Posterior cingulate gyrus (tissue), 11 donors: ENCODE data around the gene HBP1.
"Not testable (repeated sequence)": the region's sequence is repeated elsewhere in the genome, so short reads cannot be mapped to it uniquely, and the experiment has no call there.

ENCODE experiments used
- DNase-seq, 10 donors: peaks; one replicate each; pipeline versions ENCODE4 v3.0.0 to v3.0.0-alpha.2; 2020 to 2021; ENCODE audit warnings: mixed read lengths in 3 of 10
- intact Hi-C: fragments of 100-400 bp; cut with DNase I; formaldehyde crosslinking; loops from one replicate; pipeline ENCODE4 v1.15.1; 2023

HBP1 gene

DNA sequence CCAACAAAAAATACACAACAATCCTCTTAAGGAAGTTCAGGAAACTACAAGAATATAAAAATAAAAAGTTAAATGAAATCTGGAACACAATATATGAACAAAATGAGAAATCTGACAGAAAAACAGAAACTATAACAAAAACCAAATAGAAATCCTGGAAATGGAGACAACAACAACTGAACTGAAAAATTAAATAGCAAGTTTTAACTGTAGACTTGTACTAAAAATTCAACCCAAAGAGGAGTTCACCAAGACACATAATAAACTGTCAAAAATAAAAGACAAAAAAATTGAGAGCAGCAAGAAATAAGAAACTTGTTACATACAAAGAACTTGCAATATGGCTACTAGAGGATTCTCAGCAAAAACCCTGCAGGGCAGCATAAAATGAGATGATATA is 45.1 kb downstream of the HBP1 start:
- intact Hi-C loops, result no loop called here
- DNase-seq, result no peak

- intact Hi-C loops, result no loop called here
- no peak for DNase-seq
Measured at GRCh38 chr7:107219563-107220244, 50.9 kb downstream of the HBP1 start.

DNA sequence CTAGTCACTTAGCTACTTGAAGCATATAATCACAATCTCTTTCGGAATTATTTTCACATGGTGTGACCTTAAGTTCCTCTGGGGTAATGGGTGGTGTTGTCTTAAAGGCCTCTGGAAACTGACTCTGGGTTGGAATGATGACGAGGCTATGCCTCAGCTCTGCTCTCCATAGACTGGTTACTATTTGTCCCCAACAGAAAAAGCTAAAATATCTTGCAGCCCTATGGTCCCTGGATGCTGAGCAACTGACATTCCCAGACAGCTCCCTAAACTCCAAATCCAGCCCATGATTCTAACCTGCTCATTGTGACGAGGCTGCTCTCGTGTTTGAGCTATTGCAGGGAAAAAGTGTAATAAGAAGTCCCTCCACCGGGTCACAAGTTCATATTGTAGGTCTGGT is 51.6 kb downstream of the HBP1 start:
- DNase-seq, result no peak
- intact Hi-C loops, result no loop called here

GRCh38 chr7:107220806-107221205 is 52.0 kb downstream of the HBP1 start:
- DNase-seq, intact Hi-C loops: not testable (repeated sequence)

DNA sequence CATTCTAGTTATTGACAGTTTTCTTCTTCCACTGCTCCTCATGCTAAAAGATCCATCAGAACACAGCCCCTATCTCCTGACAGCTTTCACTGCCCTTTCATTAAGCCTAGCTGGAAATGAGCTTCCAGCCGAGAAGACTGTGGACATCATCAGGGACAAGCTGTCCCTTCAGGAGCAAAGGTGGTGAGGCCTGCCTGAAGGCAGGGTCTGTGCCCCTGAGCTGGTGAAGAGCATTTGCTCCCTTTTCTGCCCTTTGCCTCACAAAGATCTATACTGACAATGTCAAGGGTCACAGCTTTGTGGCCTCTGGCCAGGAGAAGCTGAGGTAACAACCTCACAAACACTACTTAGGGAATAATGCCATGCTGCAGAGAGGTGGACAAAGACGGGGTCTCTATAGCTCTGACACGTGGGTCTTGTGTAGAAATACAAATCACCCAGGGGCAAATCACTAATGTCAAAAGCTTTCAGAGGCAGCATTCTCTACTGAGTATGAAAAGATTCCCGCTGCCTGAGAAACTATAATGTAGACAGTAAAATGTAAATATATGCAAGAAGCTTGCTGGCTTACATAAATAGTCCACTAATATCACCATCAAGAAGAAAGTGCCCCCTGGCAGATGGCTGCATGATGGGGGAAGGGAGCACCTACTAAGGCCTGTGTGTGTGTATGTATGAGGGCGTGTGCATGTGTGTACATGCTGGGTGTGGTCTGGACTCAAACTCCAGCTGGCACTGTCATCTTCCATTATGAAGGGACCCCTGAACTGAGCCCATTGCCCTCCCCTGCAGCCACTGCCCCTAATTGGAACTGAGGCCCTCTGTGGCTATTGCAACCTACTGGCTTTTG is 55.8 kb downstream of the HBP1 start:
- intact Hi-C loops, result no loop called here
- no peak for DNase-seq

- DNase-seq, result no peak
- intact Hi-C loops, result no loop called here
Measured at GRCh38 chr7:107228291-107228690, 59.5 kb downstream of the HBP1 start.

DNA sequence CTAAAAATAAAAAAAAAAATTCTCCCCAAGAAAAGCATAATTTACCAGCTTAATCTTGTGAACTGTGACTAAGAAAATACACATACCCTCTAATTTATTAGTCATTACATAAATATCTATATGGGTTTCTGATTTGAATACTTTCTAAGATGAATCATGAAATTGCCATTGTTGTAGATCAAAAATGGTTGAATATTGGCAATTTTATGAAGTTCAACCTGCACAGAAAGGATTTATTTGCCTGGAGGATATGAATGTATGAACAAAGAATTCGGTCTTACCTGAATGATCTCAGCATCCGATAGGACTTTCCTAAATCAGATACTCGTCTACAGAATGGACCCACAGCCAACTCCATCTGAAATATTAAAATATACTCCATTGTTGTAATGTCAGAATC is 61.5 kb downstream of the HBP1 start:
- DNase-seq, result no peak
- intact Hi-C loops, result no loop called here

DNA sequence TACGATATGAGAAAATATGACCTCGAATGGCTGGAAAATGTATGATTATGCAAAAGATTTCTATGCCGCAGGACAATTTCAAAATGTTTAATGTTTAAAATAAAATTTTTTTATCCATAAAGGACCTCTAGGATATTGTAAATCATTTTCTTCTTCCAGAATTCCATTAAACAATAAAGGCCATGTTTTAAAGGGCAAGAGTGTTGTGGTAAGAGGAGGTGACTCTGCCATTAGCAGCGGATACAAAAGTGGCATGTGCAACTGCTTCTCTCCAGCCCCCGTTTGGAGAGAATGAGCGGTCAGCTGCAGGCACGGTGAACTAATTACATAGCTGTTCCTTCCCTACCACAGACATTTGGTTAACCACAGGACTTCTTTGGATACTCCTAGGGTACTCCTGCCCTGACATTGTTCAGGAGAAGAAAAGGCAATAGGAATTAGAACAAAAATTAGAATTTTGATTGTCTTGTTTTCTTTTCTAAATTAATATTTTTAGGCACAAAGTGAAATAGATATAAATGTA is 63.8 kb downstream of the HBP1 start:
- intact Hi-C loops, result no loop called here
- no peak for DNase-seq

DNA sequence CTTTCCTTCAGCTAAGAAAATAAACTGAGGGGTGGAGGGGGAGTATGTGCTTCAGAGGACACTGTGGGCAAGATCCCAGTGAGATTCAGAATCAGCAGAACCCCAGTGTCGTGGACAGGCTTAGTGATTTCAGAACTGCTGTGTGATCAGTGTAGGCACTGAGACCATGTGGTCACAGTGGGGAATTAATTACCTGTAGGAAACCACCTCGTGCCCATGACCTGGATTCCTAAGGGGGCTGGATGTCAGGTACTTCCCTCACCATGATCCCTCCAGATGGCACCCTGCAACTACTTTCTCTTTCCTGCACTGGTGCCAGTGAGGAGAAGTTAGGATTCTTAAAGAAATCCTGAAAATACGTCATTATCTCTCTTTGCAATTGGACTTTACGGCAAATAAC is 64.4 kb downstream of the HBP1 start:
- intact Hi-C loops, result no loop called here
- peak in 1 of 10 donors; percentile 78 for DNase-seq

DNA sequence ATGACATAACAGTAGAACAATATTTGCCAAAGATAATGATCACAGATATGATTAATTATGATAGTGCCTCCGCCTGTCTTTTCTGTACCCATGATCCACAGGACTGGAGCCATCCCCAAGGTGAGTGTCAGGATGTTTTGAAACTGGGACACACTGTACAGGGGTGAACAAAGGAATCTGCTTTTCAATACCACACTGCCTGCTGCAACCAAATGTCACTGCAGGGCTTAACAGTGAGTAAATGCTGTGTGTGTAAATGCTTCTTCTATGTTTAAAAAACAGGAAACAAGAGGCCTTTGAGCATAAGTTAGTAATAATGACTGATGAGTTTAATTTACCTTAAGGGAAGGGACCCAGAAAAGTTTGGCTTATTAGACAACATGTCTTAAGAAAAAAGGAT is 65.2 kb downstream of the HBP1 start:
- intact Hi-C loops, result no loop called here
- DNase-seq, result no peak

DNA sequence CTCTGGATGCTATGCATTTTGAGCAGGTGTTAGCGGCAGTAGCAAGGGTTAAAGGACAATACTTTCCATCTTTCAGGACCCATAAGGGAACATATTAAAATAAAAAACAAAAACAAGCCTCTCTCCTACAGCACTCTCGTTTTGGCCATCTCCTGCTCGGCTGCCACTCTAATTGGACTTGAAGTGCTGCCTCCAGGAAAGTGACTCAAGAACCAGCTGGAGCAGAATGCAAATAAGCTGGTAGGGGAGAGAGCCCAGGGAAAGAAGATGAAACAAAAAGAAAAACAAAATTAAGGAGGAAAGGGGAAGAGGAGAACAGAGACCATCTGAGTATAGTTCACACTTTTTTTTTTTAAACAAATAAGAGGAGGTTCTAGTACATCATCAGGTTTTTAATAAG is 65.6 kb downstream of the HBP1 start:
- DNase-seq, result peak in 6 of 10 donors; percentile 22 to 76 (median 38)
- intact Hi-C loops, result no loop called here

- DNase-seq, result no peak
- intact Hi-C loops, result no loop called here
Measured at GRCh38 chr7:107236862-107237261, 68.1 kb downstream of the HBP1 start.

- intact Hi-C loops, result no loop called here
- DNase-seq, result no peak
Measured at GRCh38 chr7:107237451-107237850, 68.6 kb downstream of the HBP1 start.

DNA sequence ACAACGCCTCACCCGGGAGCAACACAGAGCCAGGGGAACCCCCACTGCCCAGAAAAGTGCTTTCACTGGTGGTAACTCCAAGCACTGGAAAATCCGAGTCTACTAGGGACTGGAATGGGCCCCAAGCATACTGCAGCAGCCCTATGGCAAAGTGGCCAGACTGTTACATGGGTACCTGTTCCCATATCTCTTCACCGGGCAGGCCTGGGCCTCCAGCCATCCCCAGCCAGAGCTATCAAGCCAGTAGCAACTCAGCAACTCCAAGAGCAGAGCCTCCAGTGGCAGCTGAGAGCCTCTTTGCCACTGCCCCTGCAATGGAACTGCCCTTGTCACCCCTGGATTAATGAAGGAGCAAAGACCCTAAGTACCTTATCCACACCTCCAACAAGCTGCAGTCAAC is 73.5 kb downstream of the HBP1 start:
- intact Hi-C loops, result no loop called here
- DNase-seq, result peak in 1 of 10 donors; percentile 58

DNA sequence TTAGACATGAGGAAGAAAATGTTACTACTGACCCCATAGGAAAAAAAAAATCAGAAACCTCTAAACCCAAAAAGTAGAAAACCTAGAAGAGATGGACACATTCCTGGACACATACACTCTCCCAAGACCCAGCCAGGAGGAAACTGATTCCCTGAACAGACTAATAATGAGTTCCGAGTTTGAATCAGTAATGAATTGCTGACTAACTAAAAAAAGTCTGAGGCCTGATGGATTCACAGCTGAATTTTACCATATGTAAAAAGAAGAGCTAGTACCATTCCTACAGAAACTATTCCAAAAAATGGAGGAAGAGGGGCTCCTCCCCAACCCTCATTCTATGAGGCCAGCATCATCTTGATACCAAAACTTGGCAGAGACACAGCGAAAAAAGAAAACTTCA is 75.8 kb downstream of the HBP1 start:
- no peak for DNase-seq

DNA sequence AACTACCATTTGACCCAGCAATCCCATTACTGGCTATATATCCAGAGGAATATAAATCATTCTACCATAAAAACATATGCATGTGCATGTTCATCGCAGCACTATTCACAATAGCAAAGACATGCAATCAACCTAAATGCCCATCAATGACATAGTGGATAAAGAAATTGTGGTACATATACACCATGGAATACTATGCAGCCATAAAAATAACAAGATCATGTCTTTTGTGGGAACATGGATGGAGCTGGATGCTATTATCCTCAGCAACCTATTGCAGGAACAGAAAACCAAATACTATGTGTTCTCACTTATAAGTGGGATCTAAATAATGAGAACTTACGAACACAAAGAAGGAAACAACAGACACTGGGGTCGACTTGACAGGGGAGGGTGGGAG is 78.0 kb downstream of the HBP1 start:
- intact Hi-C loops, DNase-seq: not testable (repeated sequence)

More for the DNA sequence above, 75.8 kb downstream of the HBP1 start:
- intact Hi-C loops, result no loop called here

DNA sequence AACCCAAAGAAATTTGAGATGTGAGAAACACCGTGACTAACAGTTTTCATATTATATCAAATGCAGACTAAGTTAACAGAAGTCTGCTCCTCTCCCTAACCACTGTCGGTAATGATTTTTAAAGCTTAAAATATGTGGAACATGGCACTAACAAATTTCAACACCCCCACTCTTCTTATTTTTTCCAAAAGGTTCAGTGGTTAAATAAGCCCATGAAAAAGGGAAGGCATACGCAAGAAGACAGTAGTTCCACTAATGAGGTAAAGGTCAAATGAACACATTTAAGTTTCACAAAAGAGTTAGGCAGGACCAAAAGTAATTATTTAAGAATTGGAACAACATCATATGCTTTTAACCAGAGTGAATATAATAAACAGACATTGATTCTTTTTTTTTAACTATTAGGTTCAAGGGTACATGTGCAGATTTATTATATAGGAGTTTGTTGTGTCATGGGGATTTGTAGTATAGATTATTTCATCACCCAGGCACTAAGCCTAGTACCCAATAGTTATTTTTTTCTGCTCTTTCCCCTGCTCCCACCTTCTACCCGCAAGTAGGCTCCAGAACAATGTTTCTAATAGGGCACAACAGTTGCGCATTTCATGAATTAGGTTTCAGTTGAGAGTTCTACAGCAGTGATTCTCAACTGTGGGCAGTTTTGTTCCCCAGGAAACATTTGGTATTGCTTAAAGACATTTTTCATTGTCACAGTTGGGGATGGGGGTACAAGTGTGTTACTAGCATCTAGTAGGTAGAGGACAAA is 79.9 kb downstream of the HBP1 start:
- intact Hi-C loops, result no loop called here
- no peak for DNase-seq

DNA sequence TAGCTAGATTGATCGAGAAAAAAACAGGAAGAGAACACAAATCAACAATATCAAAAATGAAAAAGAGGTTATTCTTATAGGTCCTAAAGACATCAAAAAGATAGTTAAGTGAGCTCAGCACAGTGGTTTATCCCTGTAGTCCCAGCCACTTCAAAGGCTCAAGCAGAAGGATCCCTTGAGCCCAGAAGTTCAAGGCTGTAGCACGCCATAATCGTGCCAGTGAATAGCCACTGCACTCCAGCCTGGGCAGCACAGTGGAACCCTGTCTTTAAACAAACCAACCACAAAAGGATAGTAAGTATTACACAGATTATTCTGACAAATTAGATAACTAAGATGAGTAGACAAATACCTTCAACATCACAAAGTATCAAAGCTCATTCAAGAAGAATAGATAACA is 83.2 kb downstream of the HBP1 start:
- DNase-seq, result no peak
- intact Hi-C loops, result no loop called here
